HL-60 (cell line): ENCODE results near the gene TNFRSF8.

ENCODE experiments used
- CTCF ChIP-seq: IDR thresholded peaks from one replicate; pipeline ENCODE4 v1.5.1; 2011; ENCODE audit warnings: low read length, control low read depth, inconsistent platforms; ENCODE audit not compliant: insufficient read depth
- GABPA ChIP-seq: IDR thresholded peaks from 2 replicates; pipeline ENCODE4 v1.6.1; 2012; ENCODE audit warnings: low read depth
- POLR2AphosphoS5 ChIP-seq: IDR thresholded peaks from 2 replicates; pipeline ENCODE4 v1.6.1; 2012; ENCODE audit warnings: low read depth
- REST ChIP-seq: IDR thresholded peaks from 2 replicates; pipeline ENCODE4 v1.6.1; 2012; ENCODE audit warnings: low read depth; ENCODE audit not compliant: insufficient replicate concordance
- SPI1 ChIP-seq: IDR thresholded peaks from 2 replicates; pipeline ENCODE4 v1.6.1; 2012; ENCODE audit warnings: low read depth, mild to moderate bottlenecking, borderline replicate concordance

GRCh38 chr1:12081648-12082396 lies 18.7 kb downstream of the TNFRSF8 start:
- TF ChIP-seq POLR2AphosphoS5 (no peak), CTCF (no peak), REST (no peak), GABPA (no peak), SPI1 (no peak)
